OCI-LY3 (cell line): ENCODE measurements around the gene ALS2.

Source experiments
- H2AFZ ChIP-seq: fragments of 200-600, 300-600 bp; shearing (Covaris generic); 2 replicates; pipeline ENCODE4 v1.6.0; 2014; ENCODE audit warnings: antibody characterized with exemption, low read depth, low read length
- H3K27ac ChIP-seq: fragments of 200-600, 300-600 bp; sonication (generic); 2 replicates; pipeline ENCODE4 v1.5.1; 2014; ENCODE audit warnings: mild to moderate bottlenecking, low read length, moderate library complexity, mixed read lengths
- H3K27me3 ChIP-seq: fragments of 200-600, 300-600 bp; sonication (generic); 2 replicates; pipeline ENCODE4 v1.6.1; 2014; ENCODE audit warnings: low read depth, low read length, mixed read lengths
- H3K36me3 ChIP-seq: fragments of 200-600, 300-600 bp; sonication (generic); replicated peaks from 2 replicates; pipeline ENCODE3; 2014; ENCODE audit warnings: low read depth, low read length, mixed read lengths
- H3K4me1 ChIP-seq: fragments of 300-600, 200-600 bp; sonication (generic); 2 replicates; pipeline ENCODE4 v1.6.1; 2014; ENCODE audit warnings: low read length, mixed read lengths
- H3K4me2 ChIP-seq: fragments of 200-600, 300-600 bp; sonication (generic); 2 replicates; pipeline ENCODE4 v1.6.1; 2014; ENCODE audit warnings: low read length, mixed read lengths
- H3K4me3 ChIP-seq: fragments of 300-600, 200-600 bp; sonication (generic); 2 replicates; pipeline ENCODE4 v1.5.1; 2014; ENCODE audit warnings: antibody characterized with exemption, mild to moderate bottlenecking, low read length, moderate library complexity
- H3K79me2 ChIP-seq: fragments of 300-600, 200-600 bp; shearing (Covaris generic); 2 replicates; pipeline ENCODE4 v1.6.1; 2014; ENCODE audit warnings: mild to moderate bottlenecking, low read length, mixed read lengths
- H3K9ac ChIP-seq: fragments of 300-600, 200-600 bp; shearing (Covaris generic); 2 replicates; pipeline ENCODE4 v1.6.0; 2014; ENCODE audit warnings: mild to moderate bottlenecking, low read length, moderate library complexity
- H3K9me3 ChIP-seq: fragments of 200-600, 300-600 bp; shearing (Covaris generic); 2 replicates; pipeline ENCODE4 v1.6.1; 2014; ENCODE audit warnings: low read length, mixed read lengths; ENCODE audit not compliant: insufficient read depth
- H4K20me1 ChIP-seq: fragments of 200-600, 300-600 bp; sonication (generic); 2 replicates; pipeline ENCODE4 v1.6.1; 2016; ENCODE audit warnings: low read length, mixed read lengths; ENCODE audit not compliant: insufficient read depth
- CTCF ChIP-seq: fragments of 200-600, 300-600 bp; sonication (generic); IDR thresholded peaks from 2 replicates; pipeline ENCODE4 v1.5.1; 2014; ENCODE audit warnings: antibody characterized with exemption, low read length, low read depth
- EZH2phosphoT487 ChIP-seq: fragments of 200-600 bp; shearing (Covaris generic); IDR thresholded peaks from 2 replicates; pipeline ENCODE4 v1.6.1; 2018; ENCODE audit warnings: antibody characterized with exemption, mixed run types, low read depth

ALS2 gene

GRCh38 chr2:201754717-201755415 lies 25.9 kb downstream of the ALS2 start:
- no peak for TF ChIP-seq CTCF
- no peak for TF ChIP-seq EZH2phosphoT487
- Histone ChIP-seq H3K27ac (no peak overlapping the region), H3K4me1 (no peaks in the 10 kb centered on the region), H3K9me3 (no peaks in the 10 kb centered on the region), H3K4me2 (no peak overlapping the region), H3K27me3 (no peaks in the 10 kb centered on the region), H2AFZ (no peak overlapping the region), H3K4me3 (no peak overlapping the region), H3K79me2 (no peaks in the 10 kb centered on the region), H3K36me3 (no peaks in the 10 kb centered on the region), H4K20me1 (no peaks in the 10 kb centered on the region), H3K9ac (no peak overlapping the region)

GRCh38 chr2:201751566-201751965 lies 29.2 kb downstream of the ALS2 start:
- no peaks in the 10 kb centered on the region for H3K36me3 ChIP-seq

GRCh38 chr2:201746551-201746950 lies 34.2 kb downstream of the ALS2 start:
- Histone ChIP-seq H3K9ac (no peak overlapping the region), H3K4me1 (no peaks in the 10 kb centered on the region), H3K79me2 (no peaks in the 10 kb centered on the region), H2AFZ (no peak overlapping the region), H3K27me3 (no peaks in the 10 kb centered on the region), H3K4me2 (no peak overlapping the region), H3K36me3 (peaks cover 7% of the 10 kb centered on the region), H3K4me3 (no peak overlapping the region), H3K27ac (no peak overlapping the region), H3K9me3 (no peaks in the 10 kb centered on the region), H4K20me1 (no peaks in the 10 kb centered on the region)
- TF ChIP-seq CTCF = no peak
- no peak for TF ChIP-seq EZH2phosphoT487

More at GRCh38 chr2:201751566-201751965, 29.2 kb downstream of the ALS2 start:
- no peaks in the 10 kb centered on the region for H3K79me2 ChIP-seq
- H3K27ac ChIP-seq = no peak overlapping the region
- H2AFZ ChIP-seq = no peak overlapping the region
- TF ChIP-seq EZH2phosphoT487 (no peak), CTCF (no peak)
- H4K20me1 ChIP-seq = no peaks in the 10 kb centered on the region
- no peak overlapping the region for H3K9ac ChIP-seq
- no peaks in the 10 kb centered on the region for H3K27me3 ChIP-seq
- H3K4me2 ChIP-seq = no peak overlapping the region
- no peak overlapping the region for H3K4me3 ChIP-seq
- no peaks in the 10 kb centered on the region for H3K9me3 ChIP-seq
- H3K4me1 ChIP-seq = no peaks in the 10 kb centered on the region

- Histone ChIP-seq H3K79me2 (no peaks in the 10 kb centered on the region), H3K4me2 (no peak overlapping the region), H3K4me3 (no peak overlapping the region), H3K9me3 (no peaks in the 10 kb centered on the region), H4K20me1 (no peaks in the 10 kb centered on the region), H3K36me3 (peaks cover 11% of the 10 kb centered on the region), H2AFZ (no peak overlapping the region), H3K9ac (no peak overlapping the region), H3K4me1 (no peaks in the 10 kb centered on the region), H3K27ac (no peak overlapping the region), H3K27me3 (no peaks in the 10 kb centered on the region)
- TF ChIP-seq EZH2phosphoT487 = no peak
- no peak for TF ChIP-seq CTCF
These were observed 45.2 kb downstream of the ALS2 start for GRCh38 chr2:201735486-201735885.
